GM23248 (cell line): Measurements from ENCODE around the gene ADAMTSL1. TPM values are rescaled to one million over a fixed set of nuclear protein-coding genes. Genes with fewer than 3 reads are reported as not detected.
"Not testable (repeated sequence)": the region's sequence is repeated elsewhere in the genome, so short reads cannot be mapped to it uniquely, and the experiment has no call there.

ENCODE experiments used
- DNase-seq: peaks from one replicate; pipeline ENCODE4 v3.0.0-alpha.2; 2015
- H2AFZ ChIP-seq: fragments of 200-600 bp; sonication (generic); 2 replicates; pipeline ENCODE4 v1.6.1; 2016; ENCODE audit warnings: antibody characterized with exemption
- H3F3A ChIP-seq: fragments of 200-600 bp; sonication (generic); 2 replicates; pipeline ENCODE4 v1.6.1; 2016; ENCODE audit warnings: mild to moderate bottlenecking, antibody characterized with exemption, mixed run types; ENCODE audit not compliant: insufficient read depth
- H3K27ac ChIP-seq: fragments of 200-600 bp; sonication (generic); 2 replicates; pipeline ENCODE4 v1.5.1; 2016; ENCODE audit warnings: mild to moderate bottlenecking
- H3K27me3 ChIP-seq: fragments of 200-600 bp; sonication (generic); replicated peaks from 2 replicates; pipeline ENCODE4 v1.6.1; 2016; ENCODE audit warnings: mild to moderate bottlenecking; ENCODE audit not compliant: insufficient read depth
- H3K36me3 ChIP-seq: fragments of 200-600 bp; sonication (generic); 2 replicates; pipeline ENCODE4 v1.6.1; 2016; ENCODE audit warnings: low read depth, mild to moderate bottlenecking
- H3K4me1 ChIP-seq: fragments of 200-600 bp; sonication (generic); 2 replicates; pipeline ENCODE4 v1.6.1; 2016; ENCODE audit warnings: mild to moderate bottlenecking; ENCODE audit not compliant: insufficient read depth
- H3K4me2 ChIP-seq: fragments of 200-600 bp; sonication (generic); one replicate; pipeline ENCODE4 v1.6.1; 2016; ENCODE audit warnings: mild to moderate bottlenecking; ENCODE audit not compliant: unreplicated experiment
- H3K4me3 ChIP-seq: fragments of 200-600 bp; sonication (generic); 2 replicates; pipeline ENCODE4 v1.5.1; 2016; ENCODE audit warnings: mild to moderate bottlenecking
- H3K79me2 ChIP-seq: fragments of 200-600 bp; sonication (generic); 2 replicates; pipeline ENCODE4 v1.6.1; 2016; ENCODE audit warnings: mild to moderate bottlenecking; ENCODE audit not compliant: insufficient read depth
- H3K9ac ChIP-seq: fragments of 200-600 bp; sonication (generic); 2 replicates; pipeline ENCODE4 v1.6.1; 2016; ENCODE audit warnings: mild to moderate bottlenecking
- H3K9me2 ChIP-seq: fragments of 200-600 bp; sonication (generic); 2 replicates; pipeline ENCODE4 v1.6.1; 2016; ENCODE audit warnings: mixed run types, mild to moderate bottlenecking, moderate library complexity; ENCODE audit not compliant: insufficient read depth
- H3K9me3 ChIP-seq: fragments of 200-600 bp; sonication (generic); one replicate; pipeline ENCODE4 v1.6.1; 2017; ENCODE audit warnings: low read depth
- H4K20me1 ChIP-seq: fragments of 200-600 bp; sonication (generic); 2 replicates; pipeline ENCODE4 v1.6.0; 2016; ENCODE audit not compliant: insufficient read depth
- EZH2 ChIP-seq: fragments of 200-600 bp; sonication (generic); IDR thresholded peaks from 2 replicates; pipeline ENCODE4 v1.6.1; 2018; ENCODE audit warnings: antibody characterized with exemption, mild to moderate bottlenecking; ENCODE audit not compliant: insufficient read depth, poor library complexity, severe bottlenecking
- EZH2phosphoT487 ChIP-seq: fragments of 200-600 bp; sonication (generic); IDR thresholded peaks from 2 replicates; pipeline ENCODE4 v1.6.1; 2018; ENCODE audit warnings: antibody characterized with exemption, moderate library complexity, mild to moderate bottlenecking, low read depth; ENCODE audit not compliant: insufficient read depth
- WGBS, 2 experiments: methylation state at CpG; one replicate each; pipeline ENCODE4 v1.1.6; 2015 to 2017; ENCODE audit warnings: low lambda C conversion rate in 2 of 2, low coverage in 1 of 2; ENCODE audit errors: missing lambda C conversion rate in 2 of 2; 5-methylcytosine and 5-hydroxymethylcytosine counted together
- in situ Hi-C: fragments of 300-500 bp; cut with MboI; formaldehyde crosslinking; loops from 2 replicates; pipeline ENCODE4 v1.15.0; 2020
- polyA plus RNA-seq: library from polyadenylated mRNA; unstranded; fragments of >200 nt; fragmentation: Nextera tagmentation; extraction: Ambion mirVana; gene quantifications from 2 replicates; pipeline ENCODE4 v1.2.1, GENCODE V29; 2016
- total RNA-seq: library from RNA; depleted of rRNA; stranded (reverse); fragments of >200 nt; shearing (Covaris generic); gene quantifications from 2 replicates; pipeline ENCODE4 v1.2.3, GENCODE V29; 2014

Gene ADAMTSL1
- total and polyA plus RNA-seq, 2 experiments from 2014 or later = 77.0 to 273 TPM

DNA sequence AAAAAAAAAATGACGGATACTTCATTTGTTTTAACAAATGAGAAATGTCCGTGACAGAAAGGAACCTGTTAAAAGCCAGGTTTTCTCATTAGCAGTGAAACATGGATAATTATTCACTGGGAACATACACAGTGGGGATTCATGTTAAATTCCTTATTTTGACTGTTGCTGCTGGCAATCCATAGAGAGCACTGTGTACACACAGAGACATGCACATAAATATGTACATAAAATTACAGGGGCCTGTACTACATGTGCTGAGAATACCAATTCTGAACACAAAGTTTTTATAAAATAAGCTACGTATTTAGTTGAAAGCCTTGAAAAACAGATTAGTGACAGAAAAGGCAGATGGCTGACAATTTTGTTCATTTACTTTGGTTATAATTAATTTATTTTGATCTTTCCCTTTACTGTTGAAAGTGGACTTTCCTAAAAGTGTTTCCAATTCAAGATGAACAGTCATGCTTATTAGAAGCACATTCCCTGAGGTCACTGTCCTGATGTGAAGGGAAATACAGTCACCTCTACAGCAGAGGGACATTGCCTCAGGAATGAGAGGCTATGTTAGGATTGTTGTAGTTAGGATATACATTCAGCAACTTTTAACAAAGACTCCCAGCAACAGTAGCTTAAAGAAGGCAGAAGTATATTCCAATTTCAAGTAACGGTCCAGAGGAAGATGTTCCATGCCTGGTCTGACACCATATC is 392.3 kb downstream of the ADAMTSL1 start:
- DNase-seq = peak; percentile 38
- 0 out of 2 replicates have a peak overlapping the region, but pooled peaks have one; percentile 13 for H3K27ac ChIP-seq
- WGBS, 2 experiments = 92 to 93% methylated on average over 4 of the region's 4 CpGs

DNA sequence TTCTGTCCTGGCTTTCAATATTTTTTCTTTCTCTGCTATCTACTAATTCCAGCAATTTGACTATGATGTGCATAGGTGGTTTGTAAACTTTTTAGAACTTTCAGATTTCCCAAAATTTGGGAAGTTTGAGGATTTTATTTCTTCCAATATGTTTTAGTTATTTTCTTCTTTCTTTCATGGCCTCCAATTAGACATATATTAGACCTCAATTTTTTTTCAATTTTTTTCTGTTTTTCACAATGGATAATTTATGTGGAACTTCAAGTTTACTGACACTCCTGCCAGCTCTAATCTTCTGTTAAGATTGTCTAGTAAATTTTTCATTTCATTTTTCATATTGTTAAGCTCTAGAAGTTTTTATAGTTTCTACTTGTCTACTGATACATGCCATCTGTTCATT is 395.8 kb downstream of the ADAMTSL1 start:
- DNase-seq = no peak
- H3K9me3 ChIP-seq = no peaks in the 10 kb centered on the region
- H3K9ac ChIP-seq = no peak overlapping the region
- no peak overlapping the region for H3K4me3 ChIP-seq
- in situ Hi-C loops = no loop called here
- H3K4me2 ChIP-seq = no peak overlapping the region
- peaks cover 70% of the 10 kb centered on the region for H3K79me2 ChIP-seq
- H2AFZ ChIP-seq = no peak overlapping the region
- TF ChIP-seq EZH2phosphoT487 (no peak), EZH2 (no peak)
- peaks cover 9% of the 10 kb centered on the region for H3K4me1 ChIP-seq
- H3K36me3 ChIP-seq = peaks cover 32% of the 10 kb centered on the region
- H3F3A ChIP-seq = peaks cover 42% of the 10 kb centered on the region
- H3K27ac ChIP-seq = no peak overlapping the region
- no peaks in the 10 kb centered on the region for H4K20me1 ChIP-seq
- no peaks in the 10 kb centered on the region for H3K27me3 ChIP-seq
- no peaks in the 10 kb centered on the region for H3K9me2 ChIP-seq

More for the DNA sequence above, 392.3 kb downstream of the ADAMTSL1 start:
- Histone ChIP-seq H3K9me3 (no peaks in the 10 kb centered on the region), H3K27me3 (no peaks in the 10 kb centered on the region), H3K79me2 (peaks cover 39% of the 10 kb centered on the region), H3K36me3 (peaks cover 32% of the 10 kb centered on the region), H3K4me2 (no peak overlapping the region), H3K4me3 (no peak overlapping the region), H3F3A (peaks cover 57% of the 10 kb centered on the region), H3K9me2 (no peaks in the 10 kb centered on the region), H4K20me1 (0 out of 2 replicates have a peak, but pooled peaks cover under 1% of the 10 kb centered on the region), H3K9ac (no peak overlapping the region), H3K4me1 (peaks cover 42% of the 10 kb centered on the region), H2AFZ (no peak overlapping the region)
- no peak for TF ChIP-seq EZH2
- no peak for TF ChIP-seq EZH2phosphoT487
- in situ Hi-C loops = no loop called here

DNA sequence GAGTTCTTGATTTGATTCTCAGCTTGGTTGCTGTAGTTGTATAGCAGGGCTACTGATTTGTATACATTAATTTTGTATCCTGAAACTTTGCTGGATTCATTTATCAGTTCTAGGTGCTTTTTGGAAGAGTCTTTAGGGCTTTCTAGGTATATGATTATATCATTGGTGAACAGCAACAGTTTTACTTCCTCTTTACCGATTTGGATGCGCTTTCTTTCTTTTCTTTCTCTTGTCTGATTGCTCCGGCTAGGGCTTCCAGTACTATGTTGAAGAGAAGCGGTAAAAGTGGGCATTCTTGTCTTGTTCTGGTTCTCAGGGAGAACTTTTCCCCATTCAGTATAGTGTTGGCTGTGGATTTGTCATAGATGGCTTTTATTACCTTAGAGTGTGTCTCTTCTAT is 400.1 kb downstream of the ADAMTSL1 start:
- no peaks in the 10 kb centered on the region for H3K9me3 ChIP-seq
- in situ Hi-C loops = no loop called here
- H4K20me1 ChIP-seq = peaks cover 3% of the 10 kb centered on the region; the same call in 1 of the 2 replicates
- peaks cover 18% of the 10 kb centered on the region for H3F3A ChIP-seq
- H3K27me3 ChIP-seq = no peaks in the 10 kb centered on the region
- H3K4me3 ChIP-seq = no peak overlapping the region
- no peaks in the 10 kb centered on the region for H3K9me2 ChIP-seq
- H3K9ac ChIP-seq = no peak overlapping the region
- H2AFZ ChIP-seq = no peak overlapping the region
- H3K4me1 ChIP-seq = no peaks in the 10 kb centered on the region
- H3K4me2 ChIP-seq = no peak overlapping the region
- no peak overlapping the region for H3K27ac ChIP-seq
- peaks cover 95% of the 10 kb centered on the region for H3K79me2 ChIP-seq
- WGBS, 2 experiments = 98 to 99% methylated on average over 4 of the region's 4 CpGs
- TF ChIP-seq EZH2 (no peak), EZH2phosphoT487 (no peak)
- DNase-seq = no peak
- H3K36me3 ChIP-seq = peaks cover 23% of the 10 kb centered on the region

DNA sequence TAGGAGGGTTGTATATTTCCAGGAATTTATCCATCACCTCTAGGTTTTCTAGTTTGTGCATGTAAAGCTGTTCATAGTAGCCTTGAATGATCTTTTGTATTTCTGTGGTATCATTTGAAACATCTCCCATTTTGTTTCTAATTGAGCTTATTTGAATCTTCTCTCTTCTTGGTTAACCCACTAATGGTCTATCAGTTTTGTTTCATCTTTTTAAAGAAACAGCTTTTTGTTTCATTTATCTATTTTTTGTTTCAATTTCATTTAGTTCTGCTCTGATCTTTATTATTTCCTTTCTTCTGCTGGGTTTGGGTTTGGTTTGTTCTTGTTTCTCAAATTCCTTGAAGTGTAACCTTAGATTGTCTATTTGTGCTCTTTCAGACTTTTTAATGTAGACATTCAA is 401.0 kb downstream of the ADAMTSL1 start:
- H3K36me3 ChIP-seq = peaks cover 14% of the 10 kb centered on the region
- H3K27ac ChIP-seq, in situ Hi-C loops, H3K4me3 ChIP-seq, H3K27me3 ChIP-seq, H3K4me1 ChIP-seq, H3K9ac ChIP-seq, H3K4me2 ChIP-seq, H3K9me3 ChIP-seq, H4K20me1 ChIP-seq, H3K9me2 ChIP-seq, DNase-seq, H2AFZ ChIP-seq: not testable (repeated sequence)
- H3K79me2 ChIP-seq = peaks cover 95% of the 10 kb centered on the region
- peaks cover 13% of the 10 kb centered on the region for H3F3A ChIP-seq

DNA sequence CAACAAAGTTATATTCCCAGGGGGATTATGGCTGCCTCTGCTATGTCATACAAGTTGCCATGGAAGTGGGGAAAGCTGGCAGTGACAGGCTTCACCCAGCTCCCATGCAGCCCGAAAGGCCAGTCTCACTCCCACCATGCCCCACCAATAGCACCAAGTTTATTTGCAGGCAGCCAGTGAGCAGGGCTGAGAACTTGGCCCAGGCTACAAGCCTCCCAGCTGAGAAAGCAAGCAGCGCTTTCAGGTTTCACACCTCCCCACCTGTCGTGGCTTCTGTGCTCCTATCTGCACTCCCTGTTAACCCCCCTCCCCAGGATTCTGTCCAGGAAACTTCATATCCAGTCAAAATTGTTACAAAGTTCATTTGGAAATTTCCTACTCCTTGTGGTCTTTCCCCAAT is 404.0 kb downstream of the ADAMTSL1 start:
- H3K9me2 ChIP-seq = no peaks in the 10 kb centered on the region
- H3K79me2 ChIP-seq = peaks cover 86% of the 10 kb centered on the region
- H4K20me1 ChIP-seq = peaks cover 6% of the 10 kb centered on the region; the same call in 1 of the 2 replicates
- no peak overlapping the region for H3K27ac ChIP-seq
- H3K4me2 ChIP-seq = no peak overlapping the region
- in situ Hi-C loops = no loop called here
- no peak for TF ChIP-seq EZH2
- no peak for TF ChIP-seq EZH2phosphoT487
- no peaks in the 10 kb centered on the region; the same call in 1 of the 2 replicates for H3K36me3 ChIP-seq
- no peaks in the 10 kb centered on the region for H3K9me3 ChIP-seq
- H3K27me3 ChIP-seq = no peaks in the 10 kb centered on the region
- H3F3A ChIP-seq = no peaks in the 10 kb centered on the region; the same call in 1 of the 2 replicates
- no peak overlapping the region for H2AFZ ChIP-seq
- 100% methylated on average over 3 of the region's 3 CpGs for WGBS, 2 experiments
- DNase-seq = no peak
- no peak overlapping the region for H3K4me3 ChIP-seq
- H3K4me1 ChIP-seq = peaks cover 4% of the 10 kb centered on the region; the same call in 1 of the 2 replicates
- no peak overlapping the region for H3K9ac ChIP-seq
